ENCODE data around the gene KAT6B. TPM values are rescaled to one million over a fixed set of nuclear protein-coding genes. Genes with fewer than 3 reads are reported as not detected.
"Not testable (repeated sequence)": the region's sequence is repeated elsewhere in the genome, so short reads cannot be mapped to it uniquely, and the experiment has no call there.

Gene KAT6B
- total RNA-seq, 1 donor from 2014 or later = 155 TPM

- H3K9me3 Mint-ChIP-seq = no peaks in the 10 kb centered on the region
- H3K27me3 Mint-ChIP-seq (ENCODE audit: low read depth) = no peaks in the 10 kb centered on the region
- H3K36me3 Mint-ChIP-seq = no peaks in the 10 kb centered on the region
- DNase-seq (ENCODE audit: low spot score in 2 of 2, unreplicated experiment in 2 of 2) = no peak
- H3K4me1 Mint-ChIP-seq = peaks cover 35% of the 10 kb centered on the region
- H3K4me3 Mint-ChIP-seq = no peak overlapping the region
- H3K27ac Mint-ChIP-seq = peak overlapping the region; percentile 80
- TF ChIP-seq, protein P1, sequence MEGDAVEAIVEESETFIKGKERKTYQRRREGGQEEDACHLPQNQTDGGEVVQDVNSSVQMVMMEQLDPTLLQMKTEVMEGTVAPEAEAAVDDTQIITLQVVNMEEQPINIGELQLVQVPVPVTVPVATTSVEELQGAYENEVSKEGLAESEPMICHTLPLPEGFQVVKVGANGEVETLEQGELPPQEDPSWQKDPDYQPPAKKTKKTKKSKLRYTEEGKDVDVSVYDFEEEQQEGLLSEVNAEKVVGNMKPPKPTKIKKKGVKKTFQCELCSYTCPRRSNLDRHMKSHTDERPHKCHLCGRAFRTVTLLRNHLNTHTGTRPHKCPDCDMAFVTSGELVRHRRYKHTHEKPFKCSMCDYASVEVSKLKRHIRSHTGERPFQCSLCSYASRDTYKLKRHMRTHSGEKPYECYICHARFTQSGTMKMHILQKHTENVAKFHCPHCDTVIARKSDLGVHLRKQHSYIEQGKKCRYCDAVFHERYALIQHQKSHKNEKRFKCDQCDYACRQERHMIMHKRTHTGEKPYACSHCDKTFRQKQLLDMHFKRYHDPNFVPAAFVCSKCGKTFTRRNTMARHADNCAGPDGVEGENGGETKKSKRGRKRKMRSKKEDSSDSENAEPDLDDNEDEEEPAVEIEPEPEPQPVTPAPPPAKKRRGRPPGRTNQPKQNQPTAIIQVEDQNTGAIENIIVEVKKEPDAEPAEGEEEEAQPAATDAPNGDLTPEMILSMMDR (IDR thresholded peaks at IDR 0.05; ENCODE audit: unreplicated experiment) = no peak
Measured at GRCh38 chr10:74891053-74891452, 64.7 kb downstream of the KAT6B start.

DNA sequence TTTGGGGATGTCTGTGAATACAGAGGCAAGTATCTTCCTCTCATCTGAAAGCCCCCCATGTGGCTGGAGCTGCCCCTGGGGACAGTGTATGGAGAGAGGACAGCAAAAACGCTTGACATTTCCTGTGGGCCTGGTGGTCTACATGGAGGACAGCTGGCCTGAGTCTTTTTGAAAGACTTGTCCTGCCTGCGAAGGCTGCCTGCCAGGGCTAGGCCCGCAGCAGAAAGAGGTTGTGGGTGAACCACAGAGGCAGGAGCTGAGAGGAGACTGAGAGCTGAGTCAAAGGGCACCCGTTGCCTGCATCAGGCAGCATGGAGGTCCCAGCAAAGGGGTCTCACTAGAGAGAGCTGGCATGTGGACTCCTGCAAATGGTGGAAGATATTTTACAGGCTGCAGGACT is 66.4 kb downstream of the KAT6B start:
- H3K4me1 Mint-ChIP-seq = peaks cover 48% of the 10 kb centered on the region
- TF ChIP-seq, protein P1 (IDR thresholded peaks at IDR 0.05; ENCODE audit: unreplicated experiment) = no peak
- H3K4me3 Mint-ChIP-seq = no peak overlapping the region
- no peaks in the 10 kb centered on the region for H3K36me3 Mint-ChIP-seq
- H3K27ac Mint-ChIP-seq = no peak overlapping the region
- H3K27me3 Mint-ChIP-seq (ENCODE audit: low read depth) = no peaks in the 10 kb centered on the region
- no peaks in the 10 kb centered on the region for H3K9me3 Mint-ChIP-seq
- DNase-seq (ENCODE audit: low spot score in 2 of 2, unreplicated experiment in 2 of 2) = no peak

GRCh38 chr10:74893329-74893728 is 66.9 kb downstream of the KAT6B start:
- not testable (repeated sequence) for H3K9me3 Mint-ChIP-seq; H3K27me3 Mint-ChIP-seq (ENCODE audit: low read depth); DNase-seq (ENCODE audit: low spot score in 2 of 2, unreplicated experiment in 2 of 2); H3K27ac Mint-ChIP-seq; H3K4me3 Mint-ChIP-seq; H3K36me3 Mint-ChIP-seq
- H3K4me1 Mint-ChIP-seq = peaks cover 48% of the 10 kb centered on the region

DNA sequence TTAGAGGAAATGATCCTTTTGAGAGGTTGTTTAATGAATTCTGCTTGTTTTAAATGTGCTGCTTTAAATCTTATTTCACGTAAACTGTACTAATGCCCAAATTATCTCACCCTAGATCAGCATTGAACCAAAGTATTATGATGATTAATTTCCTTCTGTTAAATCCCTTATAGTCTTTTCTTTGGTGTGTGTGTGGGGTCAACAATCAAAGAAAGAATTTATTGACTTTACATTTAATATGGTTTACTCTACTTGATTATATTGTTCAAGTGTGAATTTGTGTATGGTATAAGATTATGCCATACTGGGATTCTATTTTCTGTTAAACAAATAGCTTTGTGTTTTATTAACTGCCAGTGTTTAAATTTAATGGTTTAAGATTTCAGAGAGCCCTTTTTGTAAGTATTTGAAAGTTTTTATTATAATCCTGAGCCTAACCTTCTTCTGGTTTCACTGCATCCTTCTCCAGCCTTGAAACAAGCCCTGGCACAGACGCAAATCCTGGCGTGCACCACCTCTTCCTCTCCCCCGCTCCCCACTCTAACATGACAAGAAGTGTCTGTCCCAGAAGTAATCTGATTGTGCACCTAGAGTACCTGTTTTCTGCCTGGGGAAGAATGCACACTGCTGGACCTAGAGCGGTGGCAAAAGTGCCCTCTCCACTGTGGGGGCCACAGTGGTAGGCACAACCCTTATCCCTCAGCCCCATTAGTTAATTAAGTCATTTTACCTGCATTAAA is 70.6 kb downstream of the KAT6B start:
- Mint-ChIP-seq H3K9me3 (no peaks in the 10 kb centered on the region), H3K36me3 (peaks cover 1% of the 10 kb centered on the region), H3K4me1 (peaks cover 49% of the 10 kb centered on the region), H3K27me3 (ENCODE audit: low read depth) (no peaks in the 10 kb centered on the region), H3K4me3 (no peak overlapping the region), H3K27ac (peak overlapping the region; percentile 39)
- DNase-seq (ENCODE audit: low spot score in 2 of 2, unreplicated experiment in 2 of 2) = no peak
- TF ChIP-seq, protein P1 (IDR thresholded peaks at IDR 0.05; ENCODE audit: unreplicated experiment) = no peak

- no peak for DNase-seq (ENCODE audit: low spot score in 2 of 2, unreplicated experiment in 2 of 2)
- Mint-ChIP-seq H3K36me3 (peaks cover 1% of the 10 kb centered on the region), H3K27me3 (ENCODE audit: low read depth) (no peaks in the 10 kb centered on the region), H3K9me3 (no peaks in the 10 kb centered on the region), H3K4me1 (peaks cover 61% of the 10 kb centered on the region), H3K4me3 (no peak overlapping the region), H3K27ac (peak overlapping the region; percentile 50)
- TF ChIP-seq, protein P1 (IDR thresholded peaks at IDR 0.05; ENCODE audit: unreplicated experiment) = no peak
Measured at GRCh38 chr10:74898201-74898976, 72.0 kb downstream of the KAT6B start.

DNA sequence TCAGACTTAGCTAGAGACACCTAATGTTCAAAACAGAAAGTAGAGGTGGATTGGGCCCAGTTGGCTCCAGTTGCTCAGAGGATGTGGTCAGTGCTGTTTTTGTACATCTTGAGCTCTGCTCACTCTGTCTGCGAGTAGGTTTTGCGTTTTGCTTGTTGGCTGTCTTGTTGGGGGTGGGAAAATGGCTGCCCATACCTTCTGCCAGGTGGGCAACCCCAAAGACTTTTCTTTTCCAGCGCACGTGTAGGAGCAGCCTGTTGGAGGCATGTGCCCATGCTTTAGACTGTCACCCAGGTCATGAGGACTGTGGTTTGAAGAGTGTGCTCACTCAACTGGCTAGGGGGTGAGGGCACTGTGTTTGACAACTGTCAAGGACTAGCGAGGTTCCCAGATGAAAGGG is 73.9 kb downstream of the KAT6B start:
- H3K4me1 Mint-ChIP-seq = peaks cover 73% of the 10 kb centered on the region
- H3K4me3 Mint-ChIP-seq = no peak overlapping the region
- TF ChIP-seq, protein P1 (IDR thresholded peaks at IDR 0.05; ENCODE audit: unreplicated experiment) = no peak
- H3K27ac Mint-ChIP-seq = peak overlapping the region; percentile 58
- H3K36me3 Mint-ChIP-seq = peaks cover 1% of the 10 kb centered on the region
- no peaks in the 10 kb centered on the region for H3K27me3 Mint-ChIP-seq (ENCODE audit: low read depth)
- no peak for DNase-seq (ENCODE audit: low spot score in 2 of 2, unreplicated experiment in 2 of 2)
- no peaks in the 10 kb centered on the region for H3K9me3 Mint-ChIP-seq
